ENCODE measurements around the gene MMP11. TPM values are rescaled to one million over a fixed set of nuclear protein-coding genes. Genes with fewer than 3 reads are reported as not detected.
A peak's percentile ranks its signal among the peaks of the same experiment; 100 is the strongest.

MMP11 gene
- polyA plus RNA-seq, 1 of the 3 experiments (the other 2 are of a cell fraction), result 64.4 TPM

- POLR2A ChIA-PET, result interaction anchor here (1.0 kb wide), 1 partner anchor 51 kb away, joined by 3 read pairs; the partner anchor contains the start of gene MMP11
- peak overlapping the region; percentile 13 to 18; a peak in 3 of 4 replicates for H3K27ac ChIP-seq (ENCODE audit: low read depth in 2 of 2, low read length in 1 of 2)
- CTCF ChIA-PET, result interaction anchor here (1.0 to 2.0 kb wide), 2 partner anchors 24 to 55 kb away, joined by 3 to 7 read pairs; partner anchors contain the start of gene CHCHD10
- H3K9me3 ChIP-seq, result no peaks in the 10 kb centered on the region
- H3K27me3 ChIP-seq (ENCODE audit: insufficient read depth), result no peaks in the 10 kb centered on the region
- H3K9me2 ChIP-seq, result no peaks in the 10 kb centered on the region
- no peak overlapping the region for H2AFZ ChIP-seq (ENCODE audit: low read depth)
- H4K20me1 ChIP-seq (ENCODE audit: insufficient read depth), result no peaks in the 10 kb centered on the region
- peaks cover 1% of the 10 kb centered on the region for H3F3A ChIP-seq (replicated peaks; ENCODE audit: insufficient read depth)
- H3K36me3 ChIP-seq (replicated peaks in 1 of 2; ENCODE audit: control insufficient read depth in 1 of 2, insufficient read depth in 2 of 2, low read length in 1 of 2), result peaks cover 30 to 41% of the 10 kb centered on the region in 2 experiments
- 0 out of 2 replicates have a peak, but pooled peaks cover 3% of the 10 kb centered on the region for H3K79me2 ChIP-seq (ENCODE audit: insufficient read depth)
- H3K4me2 ChIP-seq, result no peak overlapping the region
- no peak overlapping the region for H3K4me3 ChIP-seq (ENCODE audit: low read depth in 2 of 2, low read length in 1 of 2)
- H3K9ac ChIP-seq, result no peak overlapping the region
- H3K4me1 ChIP-seq (ENCODE audit: control insufficient read depth in 1 of 2, insufficient read depth in 2 of 2, low read depth in 1 of 2, low read length in 1 of 2), result peaks cover 0 to 48% of the 10 kb centered on the region in 2 experiments; a peak in 1 of 4 replicates
- 81% methylated on average over 12 of the region's 14 CpGs for WGBS (ENCODE audit: low lambda C conversion rate)
- TF ChIP-seq, protein P1, sequence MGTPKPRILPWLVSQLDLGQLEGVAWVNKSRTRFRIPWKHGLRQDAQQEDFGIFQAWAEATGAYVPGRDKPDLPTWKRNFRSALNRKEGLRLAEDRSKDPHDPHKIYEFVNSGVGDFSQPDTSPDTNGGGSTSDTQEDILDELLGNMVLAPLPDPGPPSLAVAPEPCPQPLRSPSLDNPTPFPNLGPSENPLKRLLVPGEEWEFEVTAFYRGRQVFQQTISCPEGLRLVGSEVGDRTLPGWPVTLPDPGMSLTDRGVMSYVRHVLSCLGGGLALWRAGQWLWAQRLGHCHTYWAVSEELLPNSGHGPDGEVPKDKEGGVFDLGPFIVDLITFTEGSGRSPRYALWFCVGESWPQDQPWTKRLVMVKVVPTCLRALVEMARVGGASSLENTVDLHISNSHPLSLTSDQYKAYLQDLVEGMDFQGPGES (IDR thresholded peaks at IDR 0.05; ENCODE audit: low read depth, low read length), result no peak
- TF ChIP-seq GABPA (IDR thresholded peaks at IDR 0.05; ENCODE audit: low read depth) (no peak), FOXM1 (IDR thresholded peaks at IDR 0.05; ENCODE audit: low read depth) (no peak), NRF1 (IDR thresholded peaks at IDR 0.05; ENCODE audit: low read depth, low read length) (no peak), MXI1 (IDR thresholded peaks at IDR 0.05; ENCODE audit: low read depth, low read length) (no peak), EZH2phosphoT487 (IDR thresholded peaks at IDR 0.05; ENCODE audit: borderline replicate concordance, low read depth) (no peak), SIN3A (IDR thresholded peaks at IDR 0.05; ENCODE audit: borderline replicate concordance, low read depth, low read length) (no peak), SMC3 (IDR thresholded peaks at IDR 0.05; ENCODE audit: low read depth, low read length) (no peak), CHD2 (IDR thresholded peaks at IDR 0.05; ENCODE audit: low read length, partially characterized antibody) (no peak), RFX5 (IDR thresholded peaks at IDR 0.05; ENCODE audit: low read length) (no peak), ZBTB33 (IDR thresholded peaks at IDR 0.05; ENCODE audit: borderline replicate concordance, low read depth) (no peak), MEF2A (IDR thresholded peaks at IDR 0.05; ENCODE audit: borderline replicate concordance, low read depth) (no peak), JUND (IDR thresholded peaks at IDR 0.05) (no peak), REST (IDR thresholded peaks at IDR 0.05; ENCODE audit: low read depth, low read length) (no peak)
- TF ChIP-seq, protein P2, sequence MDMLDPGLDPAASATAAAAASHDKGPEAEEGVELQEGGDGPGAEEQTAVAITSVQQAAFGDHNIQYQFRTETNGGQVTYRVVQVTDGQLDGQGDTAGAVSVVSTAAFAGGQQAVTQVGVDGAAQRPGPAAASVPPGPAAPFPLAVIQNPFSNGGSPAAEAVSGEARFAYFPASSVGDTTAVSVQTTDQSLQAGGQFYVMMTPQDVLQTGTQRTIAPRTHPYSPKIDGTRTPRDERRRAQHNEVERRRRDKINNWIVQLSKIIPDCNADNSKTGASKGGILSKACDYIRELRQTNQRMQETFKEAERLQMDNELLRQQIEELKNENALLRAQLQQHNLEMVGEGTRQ (IDR thresholded peaks at IDR 0.05; ENCODE audit: borderline replicate concordance, low read depth, low read length), result no peak
- DNase-seq, result no peak
Observed at GRCh38 chr22:23823331-23823791, 50.7 kb downstream of the MMP11 start.

Data from SK-N-SH (cell line).